Progenitor cell of endocrine pancreas (in vitro differentiated cells): ENCODE measurements around the gene LINGO4. TPM values are rescaled to one million over a fixed set of nuclear protein-coding genes. Genes with fewer than 3 reads are reported as not detected.

Experiments used
- DNase-seq: peaks from one replicate; pipeline ENCODE4 v3.0.0; 2021; ENCODE audit warnings: low spot score; ENCODE audit not compliant: unreplicated experiment
- H3K27ac Mint-ChIP-seq: 2 replicates; pipeline ENCODE4 v1.8.0; 2021; ENCODE audit warnings: mild to moderate bottlenecking, moderate library complexity, mixed read lengths
- H3K27me3 Mint-ChIP-seq: 2 replicates; pipeline ENCODE4 v1.8.0; 2021; ENCODE audit warnings: mixed read lengths
- H3K36me3 Mint-ChIP-seq: 2 replicates; pipeline ENCODE4 v1.8.0; 2022; ENCODE audit warnings: mixed read lengths; ENCODE audit not compliant: insufficient read depth
- H3K4me1 Mint-ChIP-seq: 2 replicates; pipeline ENCODE4 v1.8.0; 2021; ENCODE audit warnings: low read depth, mixed read lengths
- H3K4me3 Mint-ChIP-seq: 2 replicates; pipeline ENCODE4 v1.8.0; 2021; ENCODE audit warnings: low read depth, mild to moderate bottlenecking, moderate library complexity, mixed read lengths
- H3K9me3 Mint-ChIP-seq: 2 replicates; pipeline ENCODE4 v1.8.0; 2021; ENCODE audit warnings: low read depth, mixed read lengths
- CTCF ChIP-seq: fragments of 200-600 bp; sonication (generic); IDR thresholded peaks from one replicate; pipeline ENCODE4 v1.5.0; 2021; ENCODE audit warnings: antibody characterized with exemption, mild to moderate bottlenecking; ENCODE audit not compliant: unreplicated experiment
- total RNA-seq: library from RNA; stranded (reverse); gene quantifications from 2 replicates; pipeline ENCODE4 v1.2.1, GENCODE V29; 2021

The LINGO4 gene
- total RNA-seq, 1 donor from 2014 or later: not detected

- no peak overlapping the region for H3K27ac Mint-ChIP-seq
- peaks cover 5% of the 10 kb centered on the region for H3K4me1 Mint-ChIP-seq
- DNase-seq: no peak
- no peak overlapping the region for H3K4me3 Mint-ChIP-seq
- TF ChIP-seq CTCF: no peak
- H3K27me3 Mint-ChIP-seq: peaks cover 24% of the 10 kb centered on the region
- H3K9me3 Mint-ChIP-seq: no peaks in the 10 kb centered on the region
- H3K36me3 Mint-ChIP-seq: no peaks in the 10 kb centered on the region
Observed at GRCh38 chr1:151825204-151825603, 20.0 kb upstream of the LINGO4 start.

- Mint-ChIP-seq H3K4me3 (no peak overlapping the region), H3K27me3 (peaks cover 23% of the 10 kb centered on the region), H3K27ac (no peak overlapping the region), H3K9me3 (no peaks in the 10 kb centered on the region), H3K4me1 (no peaks in the 10 kb centered on the region), H3K36me3 (no peaks in the 10 kb centered on the region)
- no peak for TF ChIP-seq CTCF
- no peak for DNase-seq
Observed at GRCh38 chr1:151823175-151823574, 18.0 kb upstream of the LINGO4 start.

DNA sequence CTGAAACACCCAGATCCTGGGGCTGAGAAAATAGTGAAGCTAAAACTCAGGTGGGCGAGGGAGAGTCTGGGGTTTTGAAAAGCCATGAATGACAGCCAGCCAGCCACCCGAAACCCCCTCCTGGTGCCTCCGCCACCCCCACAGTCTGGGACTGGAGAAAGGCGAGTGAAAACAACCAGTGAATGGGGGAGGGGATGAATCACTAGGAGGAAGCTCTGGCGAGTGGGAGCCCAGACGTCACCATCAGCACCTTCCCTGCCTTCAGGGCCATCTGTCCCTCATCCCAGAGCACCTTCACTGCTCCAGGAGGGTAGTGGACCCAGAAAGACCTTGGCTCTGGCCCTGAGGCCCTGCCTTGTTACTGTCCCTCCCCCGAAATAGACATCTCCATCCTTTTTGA, 17.2 kb upstream of the LINGO4 start:
- H3K27ac Mint-ChIP-seq: no peak overlapping the region
- TF ChIP-seq CTCF: no peak
- no peaks in the 10 kb centered on the region for H3K4me1 Mint-ChIP-seq
- H3K27me3 Mint-ChIP-seq: peaks cover 23% of the 10 kb centered on the region
- no peaks in the 10 kb centered on the region for H3K36me3 Mint-ChIP-seq
- H3K4me3 Mint-ChIP-seq: no peak overlapping the region
- no peaks in the 10 kb centered on the region for H3K9me3 Mint-ChIP-seq
- no peak for DNase-seq

- no peak for DNase-seq
- Mint-ChIP-seq H3K27me3 (peaks cover 26% of the 10 kb centered on the region), H3K36me3 (no peaks in the 10 kb centered on the region), H3K9me3 (no peaks in the 10 kb centered on the region), H3K27ac (no peak overlapping the region), H3K4me1 (peaks cover 2% of the 10 kb centered on the region), H3K4me3 (no peak overlapping the region)
- TF ChIP-seq CTCF: no peak
Observed at GRCh38 chr1:151820940-151821339, 15.7 kb upstream of the LINGO4 start.

DNA sequence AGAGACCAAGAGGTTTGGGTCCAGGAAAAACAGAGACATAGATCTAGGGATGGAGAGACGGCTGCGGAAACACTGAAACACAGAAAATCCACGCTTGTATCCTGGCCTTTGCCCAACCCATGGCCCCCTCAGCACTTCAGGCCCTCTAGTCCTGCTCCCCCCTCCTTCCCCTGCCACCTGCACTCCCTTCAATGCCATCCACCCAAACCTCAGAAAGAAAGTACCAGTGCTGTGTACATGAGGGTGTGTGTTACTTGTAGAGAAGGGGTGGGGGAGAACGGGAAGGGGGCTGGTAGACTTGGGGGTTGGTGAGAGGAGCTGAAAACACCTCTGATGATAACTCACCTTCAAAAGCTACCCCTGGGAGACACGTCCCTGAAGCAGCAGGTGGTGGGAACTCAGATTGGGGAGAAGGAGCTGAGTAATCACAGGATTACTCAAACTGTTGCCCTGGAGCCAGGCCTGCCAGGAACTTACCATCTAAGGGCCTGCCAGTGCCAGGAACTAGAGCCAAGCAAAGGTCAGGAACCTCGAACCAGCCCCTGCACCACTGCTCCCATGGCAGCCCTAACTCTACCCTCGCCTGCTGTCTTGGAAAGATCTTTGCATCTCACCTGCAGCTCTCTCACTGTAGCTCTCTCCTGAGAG, 14.9 kb upstream of the LINGO4 start:
- no peak for TF ChIP-seq CTCF
- peaks cover 2% of the 10 kb centered on the region for H3K4me1 Mint-ChIP-seq
- H3K27ac Mint-ChIP-seq: no peak overlapping the region
- peaks cover 22% of the 10 kb centered on the region for H3K27me3 Mint-ChIP-seq
- no peak overlapping the region for H3K4me3 Mint-ChIP-seq
- DNase-seq: no peak
- no peaks in the 10 kb centered on the region for H3K36me3 Mint-ChIP-seq
- no peaks in the 10 kb centered on the region for H3K9me3 Mint-ChIP-seq
